Midbrain (tissue), 1 donor: Measurements from ENCODE around the gene LRP2BP.

Experiments used
- DNase-seq: peaks from one replicate; lab custom pipeline; 2025; lab: John Stamatoyannopoulos, UW

The LRP2BP gene

GRCh38 chr4:185395238-185395955 is at the start of gene LRP2BP:
TSS of gene LRP2BP (minus strand) at chr4:185395924. CDS start at chr4:185378186, 17,738 bp downstream.
- peak; percentile 91 for DNase-seq

- DNase-seq: no peak
These were observed 49.5 kb upstream of the LRP2BP start for GRCh38 chr4:185445209-185445608.

GRCh38 chr4:185441479-185441878 is 45.8 kb upstream of the LRP2BP start:
- DNase-seq: no peak

GRCh38 chr4:185437809-185438208 is 42.1 kb upstream of the LRP2BP start:
- DNase-seq: no peak

GRCh38 chr4:185435466-185435865 is 39.7 kb upstream of the LRP2BP start:
- no peak for DNase-seq

- no peak for DNase-seq
These were observed 33.9 kb upstream of the LRP2BP start for GRCh38 chr4:185429660-185430059.

GRCh38 chr4:185426960-185427688 is 31.4 kb upstream of the LRP2BP start:
- no peak for DNase-seq

GRCh38 chr4:185425647-185426352 is 30.1 kb upstream of the LRP2BP start, which contains the start of gene UFSP2:
TSS of gene UFSP2 (minus strand) at chr4:185425964. CDS start at chr4:185425868, 96 bp downstream.
- DNase-seq: peak; percentile 92

- peak; percentile 40 for DNase-seq
These were observed 29.4 kb upstream of the LRP2BP start for GRCh38 chr4:185424905-185425646.

- no peak for DNase-seq
These were observed 25.8 kb upstream of the LRP2BP start for GRCh38 chr4:185421366-185422124.

- DNase-seq: no peak
These were observed 21.2 kb upstream of the LRP2BP start for GRCh38 chr4:185416955-185417354.

- no peak for DNase-seq
These were observed 16.7 kb upstream of the LRP2BP start for GRCh38 chr4:185412412-185412811.

GRCh38 chr4:185411849-185412248 is 16.1 kb upstream of the LRP2BP start:
- no peak for DNase-seq

GRCh38 chr4:185408432-185408831 is 12.7 kb upstream of the LRP2BP start:
- no peak for DNase-seq

GRCh38 chr4:185405296-185405999 is 9.7 kb upstream of the LRP2BP start:
- DNase-seq: no peak

- DNase-seq: no peak
These were observed 8.3 kb upstream of the LRP2BP start for GRCh38 chr4:185404031-185404430.

GRCh38 chr4:185399466-185399865 is 3.7 kb upstream of the LRP2BP start:
- peak; percentile 3 for DNase-seq

GRCh38 chr4:185398618-185399017 is 2.9 kb upstream of the LRP2BP start:
- no peak for DNase-seq

- DNase-seq: peak; percentile 60
These were observed 1.1 kb upstream of the LRP2BP start, which contains the start of gene ANKRD37 for GRCh38 chr4:185396724-185397385. TSS of gene ANKRD37 (plus strand) at chr4:185396841. CDS start at chr4:185396924, 83 bp downstream.
